Posterior cingulate gyrus (tissue), 11 donors: ENCODE data around the gene TMEM33.

Experiments
- DNase-seq, 10 donors: peaks; one replicate each; pipeline versions ENCODE4 v3.0.0 to v3.0.0-alpha.2; 2020 to 2021; ENCODE audit warnings: mixed read lengths in 3 of 10
- intact Hi-C: fragments of 100-400 bp; cut with DNase I; formaldehyde crosslinking; loops from one replicate; pipeline ENCODE4 v1.15.1; 2023

Gene TMEM33

GRCh38 chr4:41992967-41993857, 58.0 kb downstream of the TMEM33 start:
- intact Hi-C loops = no loop called here
- no peak for DNase-seq

GRCh38 chr4:41994461-41994985, 59.3 kb downstream of the TMEM33 start:
- intact Hi-C loops = no loop called here
- DNase-seq = no peak

DNA sequence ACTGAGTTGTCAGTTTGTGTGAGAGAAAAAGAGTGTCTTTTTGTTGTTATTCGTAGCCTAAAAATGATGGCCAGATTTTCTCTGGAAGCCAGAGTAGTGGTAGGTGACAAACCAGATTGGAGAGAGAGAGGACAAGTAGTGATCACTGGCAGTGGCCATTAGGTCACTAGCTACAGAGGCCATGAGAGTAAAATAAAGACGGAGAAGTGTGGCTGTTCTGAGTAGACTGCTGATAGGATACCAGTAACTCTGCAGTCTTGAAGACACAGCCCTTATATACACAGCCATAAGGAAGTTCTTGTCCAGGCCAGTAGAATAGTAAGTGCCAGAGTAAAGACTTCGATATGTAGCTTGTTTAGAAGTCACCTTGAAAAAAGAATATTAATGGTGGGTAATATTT, 62.8 kb downstream of the TMEM33 start:
- no peak for DNase-seq
- intact Hi-C loops = no loop called here

- no peak for DNase-seq
- intact Hi-C loops = no loop called here
Measured at GRCh38 chr4:41999321-41999720, 64.1 kb downstream of the TMEM33 start.

DNA sequence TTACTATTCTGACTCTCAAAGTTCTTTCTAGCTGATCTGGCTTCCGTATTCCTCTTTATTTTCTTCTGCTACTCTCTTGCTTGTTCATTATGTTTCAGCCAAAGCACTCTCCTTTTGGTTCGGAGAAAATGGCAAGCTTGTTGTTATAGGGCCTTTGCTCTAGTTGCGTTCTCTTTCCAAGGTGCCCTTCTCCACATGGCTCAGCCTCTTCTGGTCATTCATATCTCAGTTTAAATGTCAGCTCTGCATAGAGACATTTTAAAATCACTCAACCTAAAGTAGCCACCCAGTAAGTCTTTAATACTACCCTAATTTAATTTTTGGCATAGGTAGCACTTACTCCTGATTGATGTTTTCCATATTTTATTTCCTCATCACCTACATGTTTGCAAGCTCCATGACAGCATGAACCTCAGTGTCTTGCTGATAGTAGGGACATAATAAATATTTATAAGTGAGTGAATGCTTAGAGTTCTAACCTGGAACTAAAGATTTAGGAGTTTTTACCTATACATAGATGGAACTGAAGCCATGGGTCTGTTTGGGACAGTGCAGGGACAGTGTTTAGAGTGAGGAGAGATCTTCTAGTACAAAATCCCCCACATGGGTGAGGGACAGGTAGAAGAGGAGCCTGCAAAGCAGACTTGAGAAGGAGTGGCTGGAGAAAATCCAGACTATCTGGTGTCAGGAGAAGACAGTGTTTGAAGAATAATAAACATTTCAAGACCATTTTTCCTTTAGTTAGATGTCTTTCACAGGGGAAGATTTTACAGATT, 73.0 kb downstream of the TMEM33 start:
- DNase-seq = no peak
- intact Hi-C loops = no loop called here
